GM18526 (cell line): Measurements from ENCODE around the gene MED15.

Experiments used
- POLR2A ChIP-seq: IDR thresholded peaks from 3 replicates; pipeline ENCODE4 v1.6.1; 2011; ENCODE audit not compliant: insufficient read length; ENCODE audit errors: extremely low read depth

The MED15 gene

GRCh38 chr22:20522134-20523004 is 15.0 kb downstream of the MED15 start:
- TF ChIP-seq POLR2A = no peak

- no peak for TF ChIP-seq POLR2A
These were observed 15.9 kb downstream of the MED15 start for GRCh38 chr22:20523086-20523983.

GRCh38 chr22:20524004-20524481 is 16.6 kb downstream of the MED15 start:
- no peak for TF ChIP-seq POLR2A

- TF ChIP-seq POLR2A = no peak
These were observed 17.6 kb downstream of the MED15 start for GRCh38 chr22:20525048-20525447.

- no peak for TF ChIP-seq POLR2A
These were observed 18.9 kb downstream of the MED15 start for GRCh38 chr22:20526305-20526627.

- TF ChIP-seq POLR2A = no peak
These were observed 19.4 kb downstream of the MED15 start for GRCh38 chr22:20526628-20527355.

- no peak for TF ChIP-seq POLR2A
These were observed 21.1 kb downstream of the MED15 start for GRCh38 chr22:20528405-20528978.

- no peak for TF ChIP-seq POLR2A
These were observed 23.2 kb downstream of the MED15 start for GRCh38 chr22:20530368-20531153.

- TF ChIP-seq POLR2A = no peak
These were observed 23.7 kb downstream of the MED15 start for GRCh38 chr22:20531154-20531403.

- TF ChIP-seq POLR2A = no peak
These were observed 24.2 kb downstream of the MED15 start for GRCh38 chr22:20531404-20532201.

GRCh38 chr22:20532256-20532993 is 25.0 kb downstream of the MED15 start:
- no peak for TF ChIP-seq POLR2A

- no peak for TF ChIP-seq POLR2A
These were observed 25.9 kb downstream of the MED15 start for GRCh38 chr22:20533095-20533878.
